HG02623 (cell line): ENCODE measurements around the gene CDH2.

ENCODE experiments used
- ATAC-seq: cut with Tn5 transposase; IDR thresholded peaks from one replicate; pipeline ENCODE4 v1.9.1; 2021; ENCODE audit warnings: moderate library complexity; ENCODE audit not compliant: unreplicated experiment

The CDH2 gene

GRCh38 chr18:28171837-28172236 lies 5.1 kb downstream of the CDH2 start:
- ATAC-seq: no peak

GRCh38 chr18:28168725-28169124 lies 8.2 kb downstream of the CDH2 start:
- no peak for ATAC-seq

- ATAC-seq: no peak
Measured at GRCh38 chr18:28167835-28168349, 9.0 kb downstream of the CDH2 start.

- ATAC-seq: no peak
Measured at GRCh38 chr18:28164771-28165483, 12.0 kb downstream of the CDH2 start.

- ATAC-seq: no peak
Measured at GRCh38 chr18:28163201-28163775, 13.6 kb downstream of the CDH2 start.

- no peak for ATAC-seq
Measured at GRCh38 chr18:28161608-28162599, 15.0 kb downstream of the CDH2 start.

- no peak for ATAC-seq
Measured at GRCh38 chr18:28159055-28159454, 17.9 kb downstream of the CDH2 start.

- ATAC-seq: no peak
Measured at GRCh38 chr18:28158083-28158581, 18.8 kb downstream of the CDH2 start.

GRCh38 chr18:28153485-28154065 lies 23.4 kb downstream of the CDH2 start:
- ATAC-seq: no peak

- ATAC-seq: no peak
Measured at GRCh38 chr18:28152754-28153153, 24.2 kb downstream of the CDH2 start.

- no peak for ATAC-seq
Measured at GRCh38 chr18:28152354-28152753, 24.6 kb downstream of the CDH2 start.

- no peak for ATAC-seq
Measured at GRCh38 chr18:28151434-28151833, 25.5 kb downstream of the CDH2 start.

- ATAC-seq: no peak
Measured at GRCh38 chr18:28150925-28151324, 26.0 kb downstream of the CDH2 start.

GRCh38 chr18:28149810-28150420 lies 27.0 kb downstream of the CDH2 start:
- ATAC-seq: no peak

- ATAC-seq: no peak
Measured at GRCh38 chr18:28147674-28148171, 29.2 kb downstream of the CDH2 start.

GRCh38 chr18:28143725-28144124 lies 33.2 kb downstream of the CDH2 start:
- no peak for ATAC-seq

- ATAC-seq: no peak
Measured at GRCh38 chr18:28138816-28139215, 38.1 kb downstream of the CDH2 start.

GRCh38 chr18:28136071-28136470 lies 40.9 kb downstream of the CDH2 start:
- ATAC-seq: no peak

GRCh38 chr18:28134774-28135173 lies 42.2 kb downstream of the CDH2 start:
- no peak for ATAC-seq

GRCh38 chr18:28132084-28132483 lies 44.8 kb downstream of the CDH2 start:
- no peak for ATAC-seq
